ENCODE measurements around the gene CNTN4. TPM values are rescaled to one million over a fixed set of nuclear protein-coding genes. Genes with fewer than 3 reads are reported as not detected.

Gene CNTN4
- polyA plus RNA-seq, 1 donor (not counting 4 experiments of a cell fraction or from before 2014, with no cell fraction given), result not detected

DNA sequence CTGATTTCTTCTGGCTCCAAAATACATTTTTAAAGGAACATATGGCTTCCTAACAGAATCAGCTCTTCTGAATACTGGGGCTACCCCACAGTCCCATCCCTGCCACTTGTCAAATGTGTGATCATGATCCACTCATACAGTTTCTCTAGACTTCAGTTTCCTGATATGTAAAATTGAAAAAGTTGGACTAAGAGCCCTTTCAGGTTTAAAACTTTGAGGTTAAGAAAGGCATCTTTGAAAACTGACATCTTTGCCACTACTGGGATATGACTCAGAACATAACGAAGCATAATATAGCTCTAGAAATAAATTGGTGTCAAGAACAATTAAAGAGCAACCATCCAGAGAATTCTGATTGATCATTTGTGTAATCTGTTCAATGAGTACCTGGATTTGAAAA lies 763.3 kb downstream of the CNTN4 start:
- no peaks in the 10 kb centered on the region for H3K9me3 ChIP-seq (ENCODE audit: control insufficient read depth, low read depth, low read length)
- H3K79me2 ChIP-seq (ENCODE audit: control insufficient read depth, insufficient read depth, low read length), result no peaks in the 10 kb centered on the region
- no peaks in the 10 kb centered on the region for H3K9me1 ChIP-seq (ENCODE audit: control insufficient read depth, extremely low read depth, insufficient read depth, low read length)
- dilution Hi-C loops (cut with MboI; ENCODE audit: extremely low pct_ligation_motif_present, low sequenced_read_pairs), result no loop called here
- H3K4me2 ChIP-seq (ENCODE audit: control insufficient read depth, extremely low read depth, insufficient read depth, low read depth, low read length), result no peak overlapping the region
- H3K27ac ChIP-seq (ENCODE audit: control insufficient read depth, insufficient read depth, low read length), result no peak overlapping the region
- DNase-seq (ENCODE audit: low read depth, low spot score) (no peak), FAIRE-seq (no peak)
- H3K4me3 ChIP-seq (ENCODE audit: control insufficient read depth in 2 of 3, extremely low read depth in 1 of 3, insufficient read depth in 2 of 3, low read depth in 1 of 3, low read length in 3 of 3), result no peak overlapping the region
- H2AFZ ChIP-seq (ENCODE audit: control insufficient read depth, low read length), result no peak overlapping the region
- H3K36me3 ChIP-seq (ENCODE audit: control insufficient read depth in 2 of 2, extremely low read depth in 1 of 2, insufficient read depth in 2 of 2, low read length in 2 of 2), result no peaks in the 10 kb centered on the region
- H4K20me1 ChIP-seq (ENCODE audit: control insufficient read depth, extremely low read depth, insufficient read depth, low read length), result no peaks in the 10 kb centered on the region
- H3K9ac ChIP-seq (ENCODE audit: control insufficient read depth, extremely low read depth, insufficient read depth, low read length), result no peak overlapping the region
- no peaks in the 10 kb centered on the region for H3K4me1 ChIP-seq (ENCODE audit: control insufficient read depth, extremely low read depth, insufficient read depth, low read length)
- no peaks in the 10 kb centered on the region for H3K27me3 ChIP-seq (ENCODE audit: control insufficient read depth, extremely low read depth, insufficient read depth, low read length)
- TF ChIP-seq, protein P1, sequence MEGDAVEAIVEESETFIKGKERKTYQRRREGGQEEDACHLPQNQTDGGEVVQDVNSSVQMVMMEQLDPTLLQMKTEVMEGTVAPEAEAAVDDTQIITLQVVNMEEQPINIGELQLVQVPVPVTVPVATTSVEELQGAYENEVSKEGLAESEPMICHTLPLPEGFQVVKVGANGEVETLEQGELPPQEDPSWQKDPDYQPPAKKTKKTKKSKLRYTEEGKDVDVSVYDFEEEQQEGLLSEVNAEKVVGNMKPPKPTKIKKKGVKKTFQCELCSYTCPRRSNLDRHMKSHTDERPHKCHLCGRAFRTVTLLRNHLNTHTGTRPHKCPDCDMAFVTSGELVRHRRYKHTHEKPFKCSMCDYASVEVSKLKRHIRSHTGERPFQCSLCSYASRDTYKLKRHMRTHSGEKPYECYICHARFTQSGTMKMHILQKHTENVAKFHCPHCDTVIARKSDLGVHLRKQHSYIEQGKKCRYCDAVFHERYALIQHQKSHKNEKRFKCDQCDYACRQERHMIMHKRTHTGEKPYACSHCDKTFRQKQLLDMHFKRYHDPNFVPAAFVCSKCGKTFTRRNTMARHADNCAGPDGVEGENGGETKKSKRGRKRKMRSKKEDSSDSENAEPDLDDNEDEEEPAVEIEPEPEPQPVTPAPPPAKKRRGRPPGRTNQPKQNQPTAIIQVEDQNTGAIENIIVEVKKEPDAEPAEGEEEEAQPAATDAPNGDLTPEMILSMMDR (optimal IDR thresholded peaks at IDR 0.05 in 1 of 3, IDR thresholded peaks at IDR 0.05 in 1 of 3, conservative IDR thresholded peaks at IDR 0.05 in 1 of 3; ENCODE audit: extremely low read depth in 1 of 3, insufficient read depth in 2 of 3, low read length in 3 of 3), result no peak
- no peak for TF ChIP-seq EZH2 (IDR thresholded peaks at IDR 0.05; ENCODE audit: low read length)

DNA sequence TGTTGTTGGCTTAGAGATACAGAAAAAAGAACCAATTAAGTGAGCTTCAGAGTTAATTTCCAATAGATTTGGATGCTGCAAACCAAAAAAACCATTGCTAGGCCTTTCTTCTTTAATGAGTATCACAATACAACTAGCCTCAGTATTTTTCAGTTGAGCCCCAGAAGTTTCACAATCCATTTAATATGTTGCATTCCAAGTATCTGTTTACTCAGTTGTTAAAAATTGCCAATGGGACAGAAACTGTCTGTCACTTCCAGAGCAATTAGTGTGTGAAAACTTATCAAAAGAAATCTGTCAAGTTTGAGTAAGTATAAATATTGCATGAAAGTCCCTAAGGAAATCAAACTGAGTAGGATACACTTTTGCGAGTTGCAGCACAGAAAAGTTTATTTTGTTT lies 763.7 kb downstream of the CNTN4 start:
- H3K9me3 ChIP-seq (ENCODE audit: control insufficient read depth, low read depth, low read length), result no peaks in the 10 kb centered on the region
- dilution Hi-C loops (cut with MboI; ENCODE audit: extremely low pct_ligation_motif_present, low sequenced_read_pairs), result no loop called here
- H3K79me2 ChIP-seq (ENCODE audit: control insufficient read depth, insufficient read depth, low read length), result no peaks in the 10 kb centered on the region
- no peak overlapping the region for H3K4me3 ChIP-seq (ENCODE audit: control insufficient read depth in 2 of 3, extremely low read depth in 1 of 3, insufficient read depth in 2 of 3, low read depth in 1 of 3, low read length in 3 of 3)
- H3K36me3 ChIP-seq (ENCODE audit: control insufficient read depth in 2 of 2, extremely low read depth in 1 of 2, insufficient read depth in 2 of 2, low read length in 2 of 2), result no peaks in the 10 kb centered on the region
- no peaks in the 10 kb centered on the region for H4K20me1 ChIP-seq (ENCODE audit: control insufficient read depth, extremely low read depth, insufficient read depth, low read length)
- no peaks in the 10 kb centered on the region for H3K27me3 ChIP-seq (ENCODE audit: control insufficient read depth, extremely low read depth, insufficient read depth, low read length)
- H3K4me1 ChIP-seq (ENCODE audit: control insufficient read depth, extremely low read depth, insufficient read depth, low read length), result no peaks in the 10 kb centered on the region
- no peak for DNase-seq (ENCODE audit: low read depth, low spot score)
- no peak overlapping the region for H3K9ac ChIP-seq (ENCODE audit: control insufficient read depth, extremely low read depth, insufficient read depth, low read length)
- no peaks in the 10 kb centered on the region for H3K9me1 ChIP-seq (ENCODE audit: control insufficient read depth, extremely low read depth, insufficient read depth, low read length)
- TF ChIP-seq, protein P1 (optimal IDR thresholded peaks at IDR 0.05 in 1 of 3, IDR thresholded peaks at IDR 0.05 in 1 of 3, conservative IDR thresholded peaks at IDR 0.05 in 1 of 3; ENCODE audit: extremely low read depth in 1 of 3, insufficient read depth in 2 of 3, low read length in 3 of 3), result no peak
- TF ChIP-seq EZH2 (IDR thresholded peaks at IDR 0.05; ENCODE audit: low read length), result no peak
- no peak overlapping the region for H3K4me2 ChIP-seq (ENCODE audit: control insufficient read depth, extremely low read depth, insufficient read depth, low read depth, low read length)
- H3K27ac ChIP-seq (ENCODE audit: control insufficient read depth, insufficient read depth, low read length), result no peak overlapping the region
- no peak for FAIRE-seq
- no peak overlapping the region for H2AFZ ChIP-seq (ENCODE audit: control insufficient read depth, low read length)

Data from keratinocyte (primary cell).